IMR-90 (cell line): ENCODE measurements around the gene JAKMIP2. TPM values are rescaled to one million over a fixed set of nuclear protein-coding genes. Genes with fewer than 3 reads are reported as not detected.
A peak's percentile ranks its signal among the peaks of the same experiment; 100 is the strongest.

Experiments used
- ATAC-seq: fragments of 200-7000 bp; cut with Tn5 transposase; 2 replicates; pipeline ENCODE4 v1.9.1; 2020; ENCODE audit warnings: low read depth, mild to moderate bottlenecking, moderate library complexity
- BruUV-seq: library from RNA; stranded (reverse); fragments of 400-500 nt; replicated peaks from 2 replicates; lab custom pipeline; 2021; lab: Mats Ljungman, UMichigan
- CTCF ChIA-PET: fragments of 300-600 bp; formaldehyde crosslinking; extraction: SDS; loops from one replicate; lab custom pipeline; 2021; ENCODE audit warnings: antibody characterized with exemption; lab: Yijun Ruan, JAX
- POLR2A ChIA-PET: fragments of 300-600 bp; sonication (Branson Sonifier 250); formaldehyde crosslinking; loops from one replicate; lab custom pipeline; 2022; ENCODE audit warnings: antibody characterized with exemption; ENCODE audit not compliant: unreplicated experiment; lab: Charles Lee
- DNase-seq: peaks from one replicate; pipeline ENCODE4 v3.0.0; 2013
- H2AFZ ChIP-seq: replicated peaks from 2 replicates; pipeline ENCODE3; 2013; ENCODE audit warnings: low read length, mild to moderate bottlenecking; ENCODE audit not compliant: poor library complexity
- H2AK5ac ChIP-seq: 2 replicates; pipeline ENCODE4 v1.6.1; 2013; ENCODE audit warnings: low read depth, low read length, inconsistent platforms
- H2AK9ac ChIP-seq: replicated peaks from 2 replicates; pipeline ENCODE3; 2013; ENCODE audit warnings: mild to moderate bottlenecking, low read depth, low read length, moderate library complexity; ENCODE audit not compliant: poor library complexity
- H2BK120ac ChIP-seq: 2 replicates; pipeline ENCODE4 v1.6.1; 2013; ENCODE audit warnings: low read depth, low read length, inconsistent platforms
- H2BK15ac ChIP-seq: 3 replicates; pipeline ENCODE4 v1.6.1; 2013; ENCODE audit warnings: low read depth, low read length, inconsistent platforms
- H2BK20ac ChIP-seq: 2 replicates; pipeline ENCODE4 v1.6.1; 2013; ENCODE audit warnings: low read depth, mild to moderate bottlenecking, inconsistent platforms, low read length, moderate library complexity
- H2BK5ac ChIP-seq: 2 replicates; pipeline ENCODE4 v1.6.1; 2013; ENCODE audit warnings: mild to moderate bottlenecking, low read depth, low read length, inconsistent platforms; ENCODE audit not compliant: poor library complexity, severe bottlenecking
- H3K14ac ChIP-seq: replicated peaks from 2 replicates; pipeline ENCODE4 v1.6.1; 2013; ENCODE audit warnings: low read depth, low read length, inconsistent platforms
- H3K18ac ChIP-seq: 2 replicates; pipeline ENCODE4 v1.6.1; 2013; ENCODE audit warnings: low read depth, low read length, control low read depth
- H3K23ac ChIP-seq: 2 replicates; pipeline ENCODE4 v1.6.1; 2013; ENCODE audit warnings: low read depth, low read length, inconsistent platforms
- H3K27ac ChIP-seq: 2 replicates; pipeline ENCODE4 v1.5.1; 2013; ENCODE audit warnings: mild to moderate bottlenecking, control low read depth, low read length; ENCODE audit not compliant: insufficient read depth
- H3K27me3 ChIP-seq: 2 replicates; pipeline ENCODE4 v1.6.1; 2013; ENCODE audit warnings: low read length; ENCODE audit not compliant: control insufficient read depth, insufficient read depth
- H3K36me3 ChIP-seq: 2 replicates; pipeline ENCODE4 v1.6.1; 2013; ENCODE audit warnings: low read length, mixed read lengths; ENCODE audit not compliant: control insufficient read depth, insufficient read depth
- H3K4ac ChIP-seq: 2 replicates; pipeline ENCODE4 v1.6.1; 2013; ENCODE audit warnings: low read depth, low read length, inconsistent platforms
- H3K4me1 ChIP-seq: 2 replicates; pipeline ENCODE4 v1.6.1; 2013; ENCODE audit warnings: low read length, mixed read lengths; ENCODE audit not compliant: control insufficient read depth, insufficient read depth
- H3K4me2 ChIP-seq: 2 replicates; pipeline ENCODE4 v1.6.1; 2013; ENCODE audit warnings: low read depth, mild to moderate bottlenecking, control low read depth, low read length, moderate library complexity
- H3K4me3 ChIP-seq: 2 replicates; pipeline ENCODE4 v1.5.1; 2013; ENCODE audit warnings: low read depth, mild to moderate bottlenecking, control low read depth, low read length, moderate library complexity; ENCODE audit not compliant: insufficient read depth
- H3K56ac ChIP-seq: 2 replicates; pipeline ENCODE4 v1.6.1; 2013; ENCODE audit warnings: low read length, inconsistent platforms; ENCODE audit not compliant: insufficient read depth; ENCODE audit errors: extremely low read depth
- H3K79me1 ChIP-seq, 2 experiments: 2 replicates each; pipeline ENCODE4 v1.6.1; 2013; ENCODE audit warnings: low read length in 2 of 2, inconsistent platforms in 1 of 2, low read depth in 1 of 2
- H3K9ac ChIP-seq: 2 replicates; pipeline ENCODE4 v1.6.1; 2013; ENCODE audit warnings: low read depth, low read length, control low read depth
- H3K9me1 ChIP-seq: 2 replicates; pipeline ENCODE4 v1.6.1; 2013; ENCODE audit warnings: low read length, inconsistent platforms; ENCODE audit not compliant: insufficient read depth
- H3K9me3 ChIP-seq: 2 replicates; pipeline ENCODE4 v1.6.1; 2013; ENCODE audit warnings: low read length; ENCODE audit not compliant: control insufficient read depth, insufficient read depth
- H4K20me1 ChIP-seq: 2 replicates; pipeline ENCODE4 v1.6.1; 2013; ENCODE audit warnings: low read length, inconsistent platforms; ENCODE audit not compliant: insufficient read depth
- H4K5ac ChIP-seq: 2 replicates; pipeline ENCODE4 v1.6.1; 2013; ENCODE audit warnings: mild to moderate bottlenecking, low read depth, low read length, control low read depth
- H4K8ac ChIP-seq, 2 experiments: 2 replicates each; pipeline ENCODE4 v1.6.1; 2013; ENCODE audit warnings: low read depth in 2 of 2, low read length in 2 of 2, control low read depth in 1 of 2, inconsistent platforms in 1 of 2
- H4K91ac ChIP-seq: 2 replicates; pipeline ENCODE4 v1.6.1; 2013; ENCODE audit warnings: low read depth, low read length, inconsistent platforms; ENCODE audit not compliant: insufficient read depth
- BHLHE40 ChIP-seq: fragments of 150-350 bp; IDR thresholded peaks from 2 replicates; pipeline ENCODE4 v1.6.1; 2016; ENCODE audit warnings: mild to moderate bottlenecking, low read depth, low read length
- CEBPB ChIP-seq: IDR thresholded peaks from 2 replicates; pipeline ENCODE4 v1.6.1; 2012; ENCODE audit warnings: low read depth, low read length, improper control_type of control experiment
- WGBS, 2 experiments: methylation state at CpG; one replicate each; pipeline versions ENCODE4 v1.1.5 to v1.1.7; 2013; ENCODE audit warnings: missing lambda C conversion rate in 2 of 2; ENCODE audit not compliant: insufficient read length in 1 of 2; ENCODE audit errors: extremely low coverage in 2 of 2; 5-methylcytosine and 5-hydroxymethylcytosine counted together
- dilution Hi-C: fragments of 300-500 bp; cut with HindIII; formaldehyde crosslinking; loops from one replicate; pipeline ENCODE4 v1.14.3; 2018; ENCODE audit warnings: low sequenced_read_pairs; ENCODE audit not compliant: unreplicated experiment
- in situ Hi-C: fragments of 300-500 bp; cut with MboI; formaldehyde crosslinking; loops from 3 replicates; pipeline ENCODE4 v1.14.3; 2019; ENCODE audit warnings: low sequenced_read_pairs, inconsistent platforms, mixed read lengths
- intact Hi-C: fragments of 100-400 bp; cut with micrococcal nuclease; formaldehyde crosslinking; loops from 2 replicates; pipeline ENCODE4 v1.10.0; 2022
- polyA plus RNA-seq, 3 experiments: library from polyadenylated mRNA; depleted of rRNA; stranded (reverse); fragments of >200 nt; gene quantifications; 2 replicates each; pipeline ENCODE4 v1.2.3, GENCODE V29; 2012; ENCODE audit warnings: low replicate concordance in 1 of 3
- total RNA-seq: library from RNA; depleted of rRNA; stranded (reverse); fragments of >200 nt; gene quantifications from 2 replicates; pipeline ENCODE4 v1.2.3, GENCODE V29; 2012

JAKMIP2 gene
- total and polyA plus RNA-seq, 2 of the 4 experiments (the other 2 are of a cell fraction) = under 0.01 TPM; not detected in 1

DNA sequence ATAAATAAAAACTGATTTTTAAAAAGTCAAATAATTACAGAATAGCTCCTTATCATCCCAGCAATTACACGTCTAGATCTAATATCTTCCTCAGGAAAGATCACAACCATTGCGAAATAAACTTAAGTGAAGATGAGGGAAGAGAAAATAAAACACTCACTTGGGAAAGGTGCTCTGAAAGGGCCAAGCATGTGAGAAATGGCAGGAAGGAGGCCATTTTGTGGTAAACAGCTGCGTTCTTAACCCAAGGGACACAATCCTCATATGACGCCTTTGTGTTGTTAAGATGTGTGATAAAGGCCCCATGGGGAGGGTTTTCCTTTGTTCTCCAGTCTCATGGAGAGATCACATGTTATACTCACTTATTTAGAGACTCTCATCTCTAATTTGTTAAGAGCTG lies 32.5 kb downstream of the JAKMIP2 start:
- H3K4me2 ChIP-seq = no peak overlapping the region
- no peak overlapping the region for H3K4ac ChIP-seq
- no peak overlapping the region for H3K4me3 ChIP-seq
- ChIA-PET CTCF (no interaction called here), POLR2A (no interaction called here)
- H3K36me3 ChIP-seq = no peaks in the 10 kb centered on the region
- H4K8ac ChIP-seq = no peak overlapping the region
- intact Hi-C loops = no loop called here
- no TSS peak for BruUV-seq
- no peaks in the 10 kb centered on the region for H3K4me1 ChIP-seq
- ATAC-seq (no peak), DNase-seq (no peak)
- H2AK9ac ChIP-seq = no peak overlapping the region
- no peak overlapping the region for H3K23ac ChIP-seq
- H3K27me3 ChIP-seq = no peaks in the 10 kb centered on the region
- H4K91ac ChIP-seq = no peak overlapping the region
- no peak overlapping the region for H3K14ac ChIP-seq
- H3K56ac ChIP-seq = no peak overlapping the region
- no peak overlapping the region for H2BK5ac ChIP-seq
- no peak overlapping the region for H2AK5ac ChIP-seq
- WGBS, 2 experiments = no CpG with 5 or more reads among the region's 4 CpGs
- TF ChIP-seq CEBPB (peak; percentile 66), BHLHE40 (no peak)
- H4K5ac ChIP-seq = no peak overlapping the region
- no peak overlapping the region for H2BK120ac ChIP-seq
- H2BK20ac ChIP-seq = no peak overlapping the region
- no peak overlapping the region for H3K9ac ChIP-seq
- no peaks in the 10 kb centered on the region for H3K9me1 ChIP-seq
- H3K9me3 ChIP-seq = no peaks in the 10 kb centered on the region
- in situ Hi-C loops = no loop called here
- no peak overlapping the region for H3K27ac ChIP-seq
- H2AFZ ChIP-seq = no peak overlapping the region
- H2BK15ac ChIP-seq = no peak overlapping the region
- dilution Hi-C loops = no loop called here
- no peaks in the 10 kb centered on the region for H4K20me1 ChIP-seq
- no peaks in the 10 kb centered on the region for H3K79me1 ChIP-seq
- no peak overlapping the region for H3K18ac ChIP-seq
